NCI-H510A (cell line): Measurements from ENCODE around the gene AANAT.

Source experiments
- DNase-seq: peaks from one replicate; lab custom pipeline; 2025; lab: John Stamatoyannopoulos, UW

The AANAT gene

DNA sequence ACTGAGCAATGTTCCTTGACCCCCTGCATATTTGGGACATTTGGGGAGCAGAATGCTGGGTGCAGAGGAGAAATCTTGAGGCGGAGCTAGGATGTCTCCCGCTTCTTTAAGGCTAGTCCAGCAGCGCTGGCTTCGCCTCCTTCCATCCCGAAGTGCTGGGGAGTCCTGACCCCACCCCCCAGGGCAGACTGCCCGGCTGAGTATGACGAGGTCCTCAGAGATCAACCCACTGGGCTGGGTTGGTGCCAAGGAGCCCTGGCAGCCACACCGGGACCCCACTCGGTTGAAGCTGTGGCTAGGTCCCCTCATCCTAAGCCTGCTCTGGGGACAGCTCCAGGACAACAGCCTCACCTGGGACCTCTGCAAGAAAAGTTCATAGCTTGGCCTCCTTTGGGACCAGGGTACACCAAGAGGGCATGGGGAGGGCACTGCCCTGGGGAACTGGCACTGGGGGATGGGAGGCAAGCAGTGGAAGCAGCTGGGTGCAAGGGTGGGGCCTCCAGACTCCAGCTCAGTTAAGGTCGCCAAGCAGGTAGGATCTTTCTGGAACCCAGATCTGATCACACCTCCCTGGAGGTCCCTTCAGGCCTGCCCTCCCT is 22.8 kb downstream of the AANAT start:
- DNase-seq = no peak

DNA sequence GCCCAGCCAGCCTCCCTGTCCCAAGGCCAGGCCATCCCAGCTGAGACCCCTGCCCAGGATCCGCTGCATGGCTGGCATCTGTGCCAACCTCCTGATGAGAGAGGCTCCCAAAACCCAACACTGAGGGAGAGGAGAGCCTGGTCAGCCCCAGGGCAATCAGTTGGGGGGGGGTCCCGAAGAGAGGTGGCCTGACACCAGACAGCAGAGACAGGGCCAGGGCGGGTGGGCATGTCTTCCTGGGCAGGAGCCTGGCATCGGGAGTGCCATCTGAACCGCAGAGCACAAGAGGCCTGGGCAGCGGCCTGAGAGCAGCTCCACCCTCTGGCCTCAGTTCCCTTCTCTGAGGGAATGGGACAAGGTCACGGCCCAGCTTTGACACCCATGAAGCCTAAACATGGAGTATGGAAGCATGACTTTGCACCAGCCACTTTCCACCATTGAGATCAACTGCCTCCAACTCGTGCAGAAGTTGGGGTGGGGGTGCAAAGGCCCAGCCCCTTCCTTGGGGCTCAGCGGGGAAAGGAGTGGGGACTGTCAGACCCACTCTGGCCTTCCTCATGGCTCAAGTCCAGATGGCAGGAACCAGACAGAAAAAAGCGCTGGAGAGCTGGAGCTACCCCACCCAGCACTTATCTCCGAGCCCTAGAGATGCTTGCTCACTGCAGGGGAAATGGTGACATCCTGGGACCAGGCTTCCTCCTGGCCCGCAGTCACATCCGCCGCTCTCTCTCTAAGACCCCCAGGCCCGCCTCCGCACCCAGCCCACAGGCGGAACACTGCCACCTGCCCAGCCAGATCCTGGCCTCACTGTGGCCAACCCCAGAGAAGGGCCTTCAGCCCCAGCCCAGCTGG is 24.1 kb downstream of the AANAT start:
- DNase-seq = no peak

DNA sequence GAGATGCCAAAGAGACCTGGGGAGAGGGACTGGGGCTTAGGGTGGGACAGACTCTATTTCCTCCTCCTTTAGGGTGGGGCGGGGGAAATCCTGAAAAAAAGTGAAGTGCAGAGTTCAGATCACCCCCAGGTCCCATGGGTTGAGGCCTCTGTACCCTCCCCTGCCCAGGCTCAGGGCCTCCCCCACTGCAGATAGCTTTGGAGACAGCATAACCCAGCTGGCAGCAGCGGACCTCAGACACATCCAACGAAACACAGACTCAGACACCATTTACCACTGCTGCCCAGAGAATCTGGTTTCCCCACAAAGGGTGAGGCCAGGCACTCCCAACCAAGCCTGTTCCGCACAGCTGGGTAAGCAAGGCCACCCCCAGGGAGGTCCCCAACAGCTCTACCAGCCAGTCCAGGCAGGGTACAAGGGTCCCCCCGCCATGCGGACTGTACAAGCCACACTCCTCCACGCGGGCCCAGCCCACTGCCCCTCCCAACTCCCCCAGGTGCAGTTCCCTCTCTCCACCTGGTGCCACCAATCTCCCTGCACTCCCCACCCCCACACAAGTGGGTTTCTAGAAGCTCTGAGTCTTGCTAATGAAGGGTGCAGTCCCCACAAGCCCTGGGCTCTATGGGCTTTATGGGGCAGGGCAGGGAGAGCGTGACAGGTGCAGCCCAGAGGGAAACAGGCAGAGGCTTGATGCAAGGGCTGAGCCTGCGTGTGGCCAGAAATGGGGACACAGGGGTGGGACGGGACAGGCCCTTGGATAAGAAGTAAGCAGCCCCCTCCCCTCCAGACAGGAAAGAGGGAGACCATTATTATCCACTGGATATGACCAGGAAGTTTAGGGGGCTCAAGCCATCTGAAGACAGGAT is 25.0 kb downstream of the AANAT start:
- DNase-seq = no peak

DNA sequence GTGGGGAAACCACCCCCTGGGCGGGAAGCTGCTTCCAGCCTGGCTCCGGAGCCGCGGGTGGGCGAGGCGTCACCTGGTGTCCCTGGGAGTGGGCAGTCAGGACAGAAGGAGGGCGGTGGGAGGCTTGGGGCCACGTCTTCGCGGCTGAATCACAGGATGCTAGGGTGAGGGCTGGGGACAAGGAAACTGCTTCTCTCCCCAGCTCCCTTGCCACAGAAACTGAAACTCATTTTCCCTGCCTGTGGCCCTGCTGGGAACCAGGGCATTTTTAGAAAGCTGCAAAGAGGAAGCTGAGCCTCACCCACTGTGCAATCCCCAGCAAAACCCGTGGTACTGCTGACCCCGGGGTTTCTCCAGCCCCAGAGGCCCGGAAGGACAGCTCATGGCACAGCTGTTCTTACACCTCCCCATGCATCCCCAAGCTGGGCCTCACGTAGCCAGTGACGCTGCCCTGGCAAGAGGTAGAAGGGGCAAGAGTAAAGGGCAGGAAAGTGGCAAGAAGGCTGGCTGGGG is 25.6 kb downstream of the AANAT start:
- no peak for DNase-seq

DNA sequence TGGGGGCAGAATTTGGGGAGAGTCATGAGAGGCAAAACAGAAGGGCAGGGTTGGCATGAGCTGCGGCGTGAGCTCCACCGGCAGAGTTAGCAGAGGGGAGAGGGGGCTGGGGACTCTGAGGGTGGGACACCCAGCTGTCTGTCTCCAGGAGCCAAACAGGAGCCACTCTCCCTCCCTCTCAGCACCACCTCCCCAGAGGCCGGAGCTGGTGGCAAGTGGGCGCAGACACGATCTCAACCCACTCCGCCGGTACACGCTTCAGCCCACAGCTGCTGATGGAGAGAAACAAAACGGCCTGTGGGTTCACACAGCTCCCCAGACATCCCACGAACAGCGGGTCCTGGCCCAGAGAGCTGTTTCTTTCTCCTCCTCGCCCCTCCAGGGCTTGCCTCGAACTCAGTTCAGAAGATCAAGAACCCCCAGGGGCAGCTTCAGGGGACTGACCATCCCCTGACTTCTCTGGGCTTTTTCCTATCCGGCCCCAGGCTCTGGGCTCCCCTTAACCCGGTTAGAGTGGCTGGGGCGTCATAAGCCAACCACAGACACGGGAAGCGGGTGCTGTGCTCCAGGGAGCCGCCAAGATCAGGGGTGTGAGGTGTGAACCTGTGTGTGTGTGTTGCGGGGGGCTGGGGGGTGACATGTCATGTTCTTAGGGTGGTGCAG is 26.2 kb downstream of the AANAT start:
- no peak for DNase-seq

DNA sequence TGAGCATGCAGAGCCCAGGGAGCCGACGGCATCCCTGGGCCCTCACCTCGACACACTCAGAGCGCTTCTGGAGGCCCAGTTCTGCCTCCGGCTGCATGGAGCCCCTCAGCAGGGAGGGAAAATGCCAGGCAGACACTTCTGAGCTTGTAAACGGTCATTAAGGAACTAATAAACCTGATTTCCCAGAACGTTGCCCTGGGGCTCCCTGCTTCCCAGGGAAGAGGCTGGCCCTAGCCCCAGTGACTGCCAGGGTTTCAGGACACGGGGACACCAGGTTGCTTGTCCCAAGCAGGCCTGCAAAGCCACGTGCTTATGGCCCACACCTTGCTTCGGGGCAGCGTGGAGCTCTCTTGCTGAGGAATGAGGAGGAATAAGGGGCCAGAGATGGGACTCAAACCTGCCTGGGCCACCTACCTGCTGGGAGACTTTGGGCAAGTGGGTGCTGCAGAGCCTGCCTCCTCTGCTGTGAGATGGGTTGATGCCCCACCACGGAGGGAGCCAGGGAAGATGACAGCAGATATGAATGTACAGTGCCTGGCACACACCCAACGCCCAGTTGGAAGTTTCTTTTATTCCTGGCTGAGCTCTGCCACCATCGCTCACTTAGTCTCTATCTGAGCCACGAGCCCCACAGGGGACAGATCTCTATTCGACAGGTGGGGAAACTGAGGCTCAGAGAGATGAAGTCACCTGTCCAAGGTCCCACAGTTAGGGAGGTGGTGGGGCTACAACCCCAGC is 28.4 kb downstream of the AANAT start:
- no peak for DNase-seq

DNA sequence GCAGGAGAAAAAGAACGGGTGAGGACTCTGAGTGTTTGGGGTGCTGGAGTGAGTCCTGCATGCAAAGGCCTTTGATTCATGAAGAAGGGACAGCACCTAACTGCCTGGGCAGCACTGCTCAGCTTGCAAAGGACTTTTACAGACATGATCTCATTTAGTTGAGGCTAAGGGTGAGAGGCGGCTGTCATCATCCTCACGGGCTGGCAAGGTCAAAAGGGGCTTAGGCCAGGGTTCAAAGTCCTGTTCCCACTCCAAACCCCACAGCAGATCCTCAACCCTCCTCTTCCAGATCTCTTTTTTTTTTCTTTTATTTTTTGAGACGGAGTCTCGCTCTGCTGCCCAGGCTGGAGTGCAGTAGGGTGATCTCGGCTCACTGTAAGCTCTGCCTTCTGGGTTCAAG is 29.1 kb downstream of the AANAT start:
- DNase-seq = no peak

DNA sequence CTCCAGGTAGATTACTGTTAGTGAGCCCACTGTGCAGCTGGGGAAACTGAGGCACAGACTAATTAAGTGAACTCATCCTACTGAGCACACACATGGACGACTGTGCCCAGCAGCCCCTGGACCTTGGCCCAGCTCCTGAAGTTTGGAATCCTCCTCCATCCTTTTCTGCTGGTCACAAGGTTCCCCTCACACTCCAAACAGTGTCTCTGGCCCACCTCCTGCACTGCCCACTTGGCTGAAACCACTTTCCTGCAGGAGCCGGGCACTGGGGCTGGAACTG is 30.2 kb downstream of the AANAT start:
- DNase-seq = no peak

DNA sequence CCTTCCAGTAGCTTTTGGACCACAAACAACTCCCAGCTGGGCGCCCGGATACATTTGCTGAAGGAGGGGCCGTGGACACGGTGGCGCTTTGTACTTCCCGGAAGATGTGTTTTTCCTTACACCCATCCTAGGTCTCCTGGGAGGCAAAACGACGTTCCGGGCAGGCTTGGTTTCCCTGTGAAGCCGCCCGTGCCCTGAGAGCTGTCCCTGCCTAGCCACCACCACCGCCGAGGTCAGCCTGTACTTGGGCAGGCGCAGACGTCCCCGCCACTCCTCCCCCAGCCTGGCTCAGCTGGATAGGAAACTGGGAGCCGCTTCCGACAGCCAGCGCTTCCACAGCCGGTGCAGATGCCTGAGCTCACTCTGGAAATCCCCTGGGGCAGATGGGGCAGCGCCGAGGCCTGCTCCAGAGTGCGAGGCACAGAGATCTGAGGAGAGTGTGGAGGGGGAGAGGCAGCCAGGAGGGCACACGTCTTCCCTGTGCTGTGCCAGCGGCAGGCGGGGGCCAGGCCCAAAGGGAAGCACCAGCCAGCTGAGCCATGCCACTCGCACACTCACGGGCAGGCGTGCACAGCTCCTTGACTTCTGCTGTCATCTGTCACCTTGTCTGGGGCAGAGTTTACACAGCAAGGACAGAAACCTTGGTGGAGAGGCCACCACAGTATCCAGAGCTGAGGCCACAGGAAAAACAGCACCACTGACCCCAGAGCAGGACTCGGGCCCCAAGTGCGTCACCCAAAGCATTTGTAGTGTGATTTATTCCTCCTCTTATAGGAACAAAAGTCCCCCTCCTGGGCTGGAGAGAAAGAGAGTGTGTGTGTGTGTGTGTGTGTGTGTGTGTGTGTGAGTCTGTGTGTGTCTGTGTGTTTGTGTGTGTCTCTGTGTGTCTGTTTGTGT is 30.8 kb downstream of the AANAT start:
- no peak for DNase-seq

DNA sequence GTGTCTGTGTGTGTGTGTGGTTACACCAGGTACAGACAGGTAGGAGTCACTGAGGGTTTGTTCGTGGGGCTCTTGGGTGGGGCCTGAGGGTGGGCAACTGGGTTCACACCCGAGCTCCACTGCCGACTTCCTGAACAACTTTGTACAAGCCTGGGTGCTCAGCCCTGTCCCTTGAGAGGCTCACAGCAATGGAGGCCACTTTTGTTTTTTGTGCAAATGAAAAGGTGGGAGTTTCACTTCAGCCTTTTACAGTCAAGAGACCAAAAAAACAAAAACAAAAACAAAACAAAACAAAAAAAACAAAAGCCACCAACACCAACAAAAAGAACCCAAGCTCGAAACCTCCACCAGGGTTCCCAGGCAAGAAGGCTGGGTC is 31.5 kb downstream of the AANAT start:
- no peak for DNase-seq

DNA sequence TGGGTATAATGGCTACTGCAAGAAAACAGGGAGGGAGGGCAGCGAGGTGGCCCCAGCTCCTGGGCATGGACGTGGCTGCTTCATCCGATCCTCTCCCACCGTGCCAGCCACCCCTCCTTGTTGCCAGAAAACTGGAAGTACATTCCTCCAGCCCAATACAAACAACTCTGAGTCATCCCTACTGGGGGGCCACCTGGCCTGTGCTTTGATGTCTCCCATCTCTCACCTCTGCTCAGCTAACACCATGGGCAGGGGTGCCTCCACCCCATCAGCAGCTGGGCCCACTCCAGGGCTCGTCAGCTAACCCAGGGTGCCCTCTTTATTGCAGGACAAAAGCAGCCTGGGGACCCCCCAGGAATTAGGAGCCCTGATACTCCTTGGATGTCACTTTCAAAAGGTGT is 31.9 kb downstream of the AANAT start:
- DNase-seq = no peak

DNA sequence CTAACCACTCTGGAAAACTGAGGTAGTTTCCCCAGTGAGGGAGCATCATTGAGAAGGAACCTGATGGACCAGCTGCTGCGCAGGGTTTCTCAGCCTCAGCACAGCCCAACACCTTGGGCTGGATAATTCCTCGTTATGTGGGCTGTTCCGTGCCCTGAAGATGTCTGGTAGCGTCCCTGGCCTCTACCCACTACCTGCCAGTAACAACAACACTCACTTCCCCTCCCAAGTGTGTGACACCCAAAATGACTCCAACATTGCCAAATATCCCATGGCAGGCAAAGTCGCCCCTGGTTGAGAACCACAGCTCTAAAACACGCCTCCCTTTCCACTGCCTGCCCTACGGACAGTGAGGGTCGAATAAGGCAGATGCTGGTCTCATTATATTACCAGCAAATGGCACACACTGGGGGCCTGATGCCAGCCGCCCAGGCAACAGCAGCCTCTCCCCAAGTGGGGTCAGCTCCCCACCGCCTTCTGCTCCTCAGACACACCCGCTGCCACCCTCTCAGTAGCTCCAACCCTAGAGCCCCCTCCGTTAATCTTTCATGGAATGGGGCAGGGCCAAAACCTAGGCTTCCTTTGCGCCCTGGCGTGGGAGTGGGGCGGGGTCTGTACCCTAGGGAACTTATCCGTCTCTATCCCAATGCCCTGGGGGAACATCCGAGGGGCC is 32.8 kb downstream of the AANAT start:
- DNase-seq = no peak

DNA sequence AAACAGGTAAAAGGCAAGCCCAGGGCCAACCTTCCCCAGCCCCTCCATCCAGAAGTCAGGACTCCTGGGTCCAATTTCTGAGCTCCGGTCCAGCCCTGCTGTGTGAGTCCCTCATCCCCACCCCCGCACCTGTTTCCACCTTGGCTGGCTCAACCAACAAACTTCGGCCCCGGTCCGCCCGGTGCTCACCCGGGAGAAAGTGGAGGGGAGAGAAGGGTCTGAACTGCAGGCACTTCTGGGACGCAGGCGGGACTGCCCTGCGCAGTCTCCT is 33.3 kb downstream of the AANAT start:
- no peak for DNase-seq

DNA sequence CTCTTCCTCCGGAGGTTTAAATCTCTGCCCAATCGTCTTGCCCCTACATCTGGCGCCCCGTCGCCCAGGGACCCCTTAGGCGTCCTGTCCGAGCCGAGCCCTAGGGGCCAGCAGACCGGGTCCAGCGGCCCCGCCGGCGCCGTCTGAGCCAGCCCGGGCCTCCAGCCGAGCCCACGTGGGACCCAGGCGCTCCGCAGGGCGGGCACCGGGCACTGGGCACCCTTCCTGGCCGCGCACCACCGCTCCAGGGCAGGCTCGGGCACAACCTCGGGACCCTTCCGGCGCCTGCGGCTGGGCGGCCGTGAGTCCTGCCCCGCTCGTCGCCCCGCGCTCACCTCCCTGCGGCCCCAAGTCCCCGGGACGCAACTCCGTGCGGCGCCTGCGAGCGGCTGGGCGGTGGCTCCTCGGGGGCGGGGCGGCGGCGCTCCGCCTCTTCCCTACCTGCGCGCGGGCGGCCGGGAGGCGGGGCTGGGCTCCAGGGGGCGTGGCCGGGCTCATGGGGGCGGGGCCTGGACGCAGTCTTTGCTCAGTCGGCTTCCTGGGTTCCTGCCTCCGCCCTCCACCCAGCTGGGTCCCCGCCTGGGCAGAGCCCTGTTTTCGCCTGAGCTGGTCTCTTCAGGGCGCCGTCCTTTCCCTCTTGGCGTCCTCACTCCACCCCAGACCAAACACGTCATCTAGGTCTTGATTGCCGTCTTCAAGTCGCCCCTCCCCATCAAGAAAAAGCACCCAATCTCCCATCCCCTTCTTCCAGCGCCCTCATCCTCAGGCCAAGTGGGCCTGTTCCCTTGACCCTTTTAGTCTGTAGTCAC is 33.8 kb downstream of the AANAT start, which contains the start of gene RHBDF2:
RHBDF2 (minus strand) TSS at position 406 of the 809 bp plus-strand sequence. CDS start 19,899 bp downstream, outside the sequence.
- peak; percentile 65 for DNase-seq

DNA sequence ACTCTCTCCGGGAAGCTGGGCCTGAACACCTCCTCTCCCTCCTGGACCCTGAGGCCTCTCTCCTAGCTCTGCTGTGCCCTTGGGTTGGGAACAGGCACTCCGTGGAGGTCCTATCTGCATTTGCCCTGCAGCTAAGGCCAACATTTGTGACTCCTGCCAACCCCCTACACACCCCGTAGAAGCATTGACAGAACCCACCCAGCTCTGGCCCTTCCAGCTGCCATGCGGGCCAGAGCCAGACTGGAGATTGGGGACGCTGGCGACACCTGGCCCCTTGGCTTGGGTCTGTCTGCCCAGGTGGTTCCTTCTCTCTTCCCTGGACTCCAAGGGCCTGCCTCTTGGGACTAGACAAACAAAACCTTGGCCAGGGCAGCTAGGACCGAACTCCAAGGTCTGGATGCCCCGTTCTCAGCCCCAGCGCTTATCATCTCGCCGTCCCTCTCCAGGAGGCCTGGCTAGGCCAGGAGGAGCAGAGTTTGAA is 34.5 kb downstream of the AANAT start:
- DNase-seq = no peak

DNA sequence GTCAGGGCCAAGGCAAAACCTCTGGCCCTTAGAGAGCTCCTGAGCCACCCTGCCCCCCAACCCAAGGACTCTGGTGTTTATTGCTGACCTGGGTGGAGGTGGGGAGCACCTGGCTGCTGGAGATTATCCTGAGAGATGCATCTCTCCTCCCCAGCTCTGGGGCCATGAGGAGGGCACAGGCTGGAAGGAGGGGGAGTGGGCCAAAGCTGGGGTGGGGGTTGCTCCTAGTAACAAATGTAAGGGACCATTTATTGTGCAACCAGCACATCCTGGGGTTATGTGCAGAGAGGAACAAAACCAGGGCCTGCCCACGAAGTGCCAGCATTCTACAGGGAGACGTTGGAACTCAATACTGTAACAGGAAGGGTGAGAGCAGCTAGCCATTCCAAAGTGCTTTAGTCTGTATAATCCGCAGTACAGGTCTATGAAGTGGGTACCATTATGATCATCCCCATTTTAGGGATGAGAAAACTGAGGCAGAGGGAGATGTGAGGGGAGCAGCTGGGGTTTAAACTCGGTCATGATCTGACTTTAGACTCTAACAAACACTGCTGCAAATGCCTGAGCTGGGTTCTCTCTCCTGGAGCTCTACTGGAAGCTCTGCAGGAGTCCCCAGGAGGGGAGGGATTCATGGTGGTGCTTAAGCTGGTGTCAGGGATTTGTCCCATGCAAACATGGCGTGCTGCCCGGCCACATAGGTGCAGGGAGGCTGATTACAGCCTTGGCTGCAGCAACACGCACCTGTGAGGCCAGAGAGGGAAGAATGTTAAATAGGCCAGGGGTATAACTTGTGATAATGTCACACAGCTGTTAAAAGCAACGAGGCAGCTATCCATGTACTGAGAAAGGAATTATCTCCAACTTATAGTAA is 35.2 kb downstream of the AANAT start:
- DNase-seq = no peak

DNA sequence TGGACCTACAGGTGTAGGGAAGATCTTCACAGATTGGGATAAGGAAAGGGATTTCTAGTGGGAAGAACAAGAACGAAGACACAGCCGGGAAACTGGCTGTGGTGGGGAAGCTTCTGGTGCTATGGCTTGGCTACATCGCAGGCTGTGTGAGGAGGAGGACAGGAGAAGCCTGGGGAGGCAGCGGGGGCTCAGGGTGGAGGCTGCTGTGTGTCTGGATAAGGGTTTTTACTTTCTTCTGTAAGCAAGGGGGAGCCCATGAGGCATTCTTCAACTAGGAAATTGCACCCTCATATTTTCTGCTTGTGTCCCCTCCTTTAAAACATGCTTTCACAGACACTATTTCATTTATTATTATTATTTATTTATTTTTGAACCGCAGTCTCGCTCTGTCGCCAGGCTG is 36.7 kb downstream of the AANAT start:
- DNase-seq = no peak
